Upper lobe of right lung (tissue), 1 donor: ENCODE data around the gene TPD52L2. TPM values are rescaled to one million over a fixed set of nuclear protein-coding genes. Genes with fewer than 3 reads are reported as not detected.

Experiments
- ATAC-seq: fragments of 200-7000 bp; cut with Tn5 transposase; one replicate; pipeline ENCODE4 v1.9.1; 2020; ENCODE audit warnings: mild to moderate bottlenecking, moderate library complexity
- DNase-seq: peaks from one replicate; pipeline ENCODE4 v3.0.0-alpha.2; 2020
- H3K27ac ChIP-seq: fragments of 200-600 bp; one replicate; pipeline ENCODE4 v1.8.0; 2022
- H3K27me3 ChIP-seq: fragments of 200-600 bp; one replicate; pipeline ENCODE4 v1.8.0; 2022; ENCODE audit warnings: mild to moderate bottlenecking
- H3K36me3 ChIP-seq: fragments of 200-600 bp; one replicate; pipeline ENCODE4 v1.8.0; 2022
- H3K4me1 ChIP-seq: fragments of 200-600 bp; one replicate; pipeline ENCODE4 v1.8.0; 2022
- H3K4me3 ChIP-seq: fragments of 200-600 bp; one replicate; pipeline ENCODE4 v1.8.0; 2022; ENCODE audit warnings: mild to moderate bottlenecking
- H3K9me3 ChIP-seq: fragments of 200-600 bp; one replicate; pipeline ENCODE4 v1.8.0; 2022
- intact Hi-C: fragments of 100-400 bp; cut with DNase I; formaldehyde crosslinking; loops from one replicate; pipeline ENCODE4 v1.11.0; 2022
- total RNA-seq: library from RNA; stranded (reverse); fragmentation: NEBNext Ultra II Directional; extraction: Animal tissue kit (Norgen Biotek cat#: 25700); gene quantifications from one replicate; pipeline ENCODE4 v1.2.1, GENCODE V29; 2021
- TF ChIP-seq, protein P1 (sequence below): fragments of 200-600 bp; IDR thresholded peaks from one replicate; pipeline ENCODE4 v1.8.0; 2022; ENCODE audit warnings: antibody characterized with exemption
- donor health status: DM: no; HTN: yes; CAD: no; lungs with severe emphysema.

The TPD52L2 gene
- total RNA-seq, 1 donor from 2014 or later = 81.5 TPM

- peaks cover 44% of the 10 kb centered on the region for H3K4me1 ChIP-seq
- DNase-seq (no peak), ATAC-seq (no peak)
- H3K36me3 ChIP-seq = peaks cover 8% of the 10 kb centered on the region
- no peak within 1 kb of the TSS for H3K4me3 ChIP-seq
- H3K27ac ChIP-seq = no peak within 1 kb of the TSS
- intact Hi-C loops = loop anchor here (5.0 kb wide), 1 partner anchor 79 kb away; no protein-coding TSS in a partner anchor
- no peaks in the 10 kb centered on the region for H3K9me3 ChIP-seq
- TF ChIP-seq, protein P1, sequence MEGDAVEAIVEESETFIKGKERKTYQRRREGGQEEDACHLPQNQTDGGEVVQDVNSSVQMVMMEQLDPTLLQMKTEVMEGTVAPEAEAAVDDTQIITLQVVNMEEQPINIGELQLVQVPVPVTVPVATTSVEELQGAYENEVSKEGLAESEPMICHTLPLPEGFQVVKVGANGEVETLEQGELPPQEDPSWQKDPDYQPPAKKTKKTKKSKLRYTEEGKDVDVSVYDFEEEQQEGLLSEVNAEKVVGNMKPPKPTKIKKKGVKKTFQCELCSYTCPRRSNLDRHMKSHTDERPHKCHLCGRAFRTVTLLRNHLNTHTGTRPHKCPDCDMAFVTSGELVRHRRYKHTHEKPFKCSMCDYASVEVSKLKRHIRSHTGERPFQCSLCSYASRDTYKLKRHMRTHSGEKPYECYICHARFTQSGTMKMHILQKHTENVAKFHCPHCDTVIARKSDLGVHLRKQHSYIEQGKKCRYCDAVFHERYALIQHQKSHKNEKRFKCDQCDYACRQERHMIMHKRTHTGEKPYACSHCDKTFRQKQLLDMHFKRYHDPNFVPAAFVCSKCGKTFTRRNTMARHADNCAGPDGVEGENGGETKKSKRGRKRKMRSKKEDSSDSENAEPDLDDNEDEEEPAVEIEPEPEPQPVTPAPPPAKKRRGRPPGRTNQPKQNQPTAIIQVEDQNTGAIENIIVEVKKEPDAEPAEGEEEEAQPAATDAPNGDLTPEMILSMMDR = no peak
- H3K27me3 ChIP-seq = no peaks in the 10 kb centered on the region
Measured at GRCh38 chr20:63861365-63861934, 3.6 kb upstream of the TPD52L2 start, which contains the start of gene ABHD16B. TSS of gene ABHD16B (plus strand) at chr20:63861498. CDS start at chr20:63861541, 43 bp downstream.

GRCh38 chr20:63861981-63862901 lies 2.8 kb upstream of the TPD52L2 start:
- DNase-seq = no peak
- TF ChIP-seq, protein P1 = no peak
- no peak for ATAC-seq
- intact Hi-C loops = loop anchor here (5.0 kb wide), 1 partner anchor 80 kb away; no protein-coding TSS in a partner anchor
- no peaks in the 10 kb centered on the region for H3K9me3 ChIP-seq
- H3K27me3 ChIP-seq = no peaks in the 10 kb centered on the region
- H3K27ac ChIP-seq = no peak overlapping the region
- no peak overlapping the region for H3K4me3 ChIP-seq
- H3K4me1 ChIP-seq = peaks cover 46% of the 10 kb centered on the region
- H3K36me3 ChIP-seq = peaks cover 8% of the 10 kb centered on the region

- intact Hi-C loops = loop anchor here (5.0 kb wide), 1 partner anchor 81 kb away; no protein-coding TSS in a partner anchor
- Histone ChIP-seq H3K36me3 (peaks cover 8% of the 10 kb centered on the region), H3K4me3 (peak overlapping the region; percentile 82), H3K27me3 (no peaks in the 10 kb centered on the region), H3K27ac (peak overlapping the region; percentile 94), H3K4me1 (peaks cover 37% of the 10 kb centered on the region), H3K9me3 (no peaks in the 10 kb centered on the region)
- TF ChIP-seq, protein P1 = no peak
- DNase-seq (no peak), ATAC-seq (no peak)
Measured at GRCh38 chr20:63863021-63863797, 1.9 kb upstream of the TPD52L2 start.

DNA sequence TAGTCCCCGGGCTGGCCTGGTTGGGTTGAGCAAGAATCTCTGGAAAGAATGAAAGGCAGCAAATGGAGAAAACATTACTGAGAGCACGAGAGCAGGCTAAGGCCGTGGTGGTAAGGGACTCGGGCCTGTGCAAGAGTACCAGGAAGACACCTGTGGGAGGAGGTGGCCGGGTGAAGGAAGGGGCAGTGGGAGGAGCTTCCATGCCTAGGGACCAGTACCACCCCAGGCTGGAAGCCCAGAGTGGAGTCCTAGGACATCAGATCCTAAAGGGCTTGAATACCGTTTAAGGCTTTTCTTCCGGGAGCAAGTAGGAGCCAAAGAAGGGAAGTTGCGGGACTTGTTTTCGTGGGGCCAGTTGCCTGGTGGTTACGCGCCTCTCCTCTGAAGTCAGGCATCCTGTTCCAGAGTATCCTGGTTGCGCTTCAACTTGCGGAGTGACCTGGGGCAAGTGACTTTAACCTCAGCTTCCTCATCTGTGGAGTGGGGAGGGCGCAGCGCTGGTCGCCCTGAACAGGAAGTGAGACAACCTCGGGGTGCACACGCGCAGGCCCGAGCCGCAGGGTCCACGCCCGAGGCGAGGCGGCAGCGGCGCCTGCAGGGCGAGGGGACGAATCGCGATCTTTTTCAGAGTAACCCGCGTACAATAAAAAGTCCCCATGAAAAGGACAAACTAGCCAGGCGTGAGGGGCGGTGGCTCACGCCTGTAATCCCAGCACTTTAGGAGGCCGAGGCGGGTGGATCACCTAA lies 1.1 kb upstream of the TPD52L2 start:
- TF ChIP-seq, protein P1 = peak; percentile 69
- no peaks in the 10 kb centered on the region for H3K9me3 ChIP-seq

More for the DNA sequence above, 1.1 kb upstream of the TPD52L2 start:
- H3K27me3 ChIP-seq = no peaks in the 10 kb centered on the region
- H3K27ac ChIP-seq = peak overlapping the region; percentile 94
- H3K36me3 ChIP-seq = peaks cover 13% of the 10 kb centered on the region
- peak overlapping the region; percentile 82 for H3K4me3 ChIP-seq
- DNase-seq (peak; percentile 95), ATAC-seq (peak; percentile 85)
- peaks cover 29% of the 10 kb centered on the region for H3K4me1 ChIP-seq
- intact Hi-C loops = loop anchor here (5.0 kb wide), 1 partner anchor 82 kb away; no protein-coding TSS in a partner anchor
